A673 (cell line): ENCODE measurements around the gene MMEL1. TPM values are rescaled to one million over a fixed set of nuclear protein-coding genes. Genes with fewer than 3 reads are reported as not detected.

ENCODE experiments used
- BruUV-seq: library from RNA; stranded (reverse); fragments of 400-500 nt; replicated peaks from 2 replicates; lab custom pipeline; 2021; lab: Mats Ljungman, UMichigan
- CTCF ChIA-PET: fragments of 300-600 bp; sonication (Branson Sonifier 250); formaldehyde crosslinking; loops from one replicate; lab custom pipeline; 2022; ENCODE audit warnings: antibody characterized with exemption; lab: Charles Lee
- POLR2A ChIA-PET: fragments of 300-600 bp; sonication (Branson Sonifier 250); formaldehyde crosslinking; loops from one replicate; lab custom pipeline; 2022; ENCODE audit warnings: antibody characterized with exemption; ENCODE audit not compliant: low non-redundant PET; lab: Charles Lee
- DNase-seq: peaks from one replicate; pipeline ENCODE4 v3.0.0-alpha.2; 2015; ENCODE audit warnings: low spot score
- H3K27ac ChIP-seq: fragments of 200-600 bp; sonication (generic); 2 replicates; pipeline ENCODE4 v1.5.1; 2016; ENCODE audit warnings: mixed run types, low read depth, mild to moderate bottlenecking, mixed read lengths, antibody characterized with exemption, low read length; ENCODE audit not compliant: poor library complexity, severe bottlenecking
- H3K27me3 ChIP-seq: fragments of 200-600 bp; sonication (generic); replicated peaks from 2 replicates; pipeline ENCODE4 v1.6.1; 2017; ENCODE audit warnings: mixed run types, low read depth, mild to moderate bottlenecking, mixed read lengths, antibody characterized with exemption, low read length; ENCODE audit not compliant: insufficient read depth, poor library complexity
- H3K36me3 ChIP-seq: fragments of 200-600 bp; sonication (generic); 2 replicates; pipeline ENCODE4 v1.6.1; 2016; ENCODE audit warnings: mixed run types, mild to moderate bottlenecking, mixed read lengths, antibody characterized with exemption, low read length; ENCODE audit not compliant: insufficient read depth, poor library complexity, severe bottlenecking
- H3K4me1 ChIP-seq: fragments of 200-600 bp; sonication (generic); 2 replicates; pipeline ENCODE4 v1.6.1; 2017; ENCODE audit warnings: mixed run types, mild to moderate bottlenecking, mixed read lengths, antibody characterized with exemption, low read length; ENCODE audit not compliant: insufficient read depth, poor library complexity, severe bottlenecking
- H3K4me3 ChIP-seq: fragments of 200-600 bp; sonication (generic); 2 replicates; pipeline ENCODE4 v1.5.1; 2016; ENCODE audit warnings: low read depth, mixed run types, mild to moderate bottlenecking, mixed read lengths, low read length; ENCODE audit not compliant: poor library complexity, severe bottlenecking
- H3K9me3 ChIP-seq: fragments of 200-600 bp; sonication (generic); 2 replicates; pipeline ENCODE4 v1.6.1; 2016; ENCODE audit warnings: mixed run types, low read depth, mild to moderate bottlenecking, mixed read lengths, antibody characterized with exemption, low read length; ENCODE audit not compliant: poor library complexity, severe bottlenecking
- EZH2 ChIP-seq: fragments of 200-600 bp; sonication (generic); IDR thresholded peaks from 2 replicates; pipeline ENCODE4 v1.6.1; 2017; ENCODE audit warnings: borderline replicate concordance, low read depth, mild to moderate bottlenecking, mixed read lengths, antibody characterized with exemption, low read length; ENCODE audit not compliant: poor library complexity, severe bottlenecking
- intact Hi-C: fragments of 100-400 bp; cut with micrococcal nuclease; formaldehyde crosslinking; loops from one replicate; pipeline ENCODE4 v1.10.0; 2022; ENCODE audit not compliant: unreplicated experiment
- total RNA-seq: library from RNA; stranded (reverse); gene quantifications from 2 replicates; pipeline ENCODE4 v1.2.3, GENCODE V29; 2021
- TF ChIP-seq, protein P1 (sequence below): fragments of 300-800, 200-600 bp; sonication (generic); conservative IDR thresholded peaks from 2 replicates; pipeline ENCODE4 v1.5.1; 2017; ENCODE audit warnings: low read depth, mild to moderate bottlenecking, antibody characterized with exemption, low read length, moderate library complexity, mixed read lengths

Gene MMEL1
- total RNA-seq, 1 experiment from 2014 or later: not detected

DNA sequence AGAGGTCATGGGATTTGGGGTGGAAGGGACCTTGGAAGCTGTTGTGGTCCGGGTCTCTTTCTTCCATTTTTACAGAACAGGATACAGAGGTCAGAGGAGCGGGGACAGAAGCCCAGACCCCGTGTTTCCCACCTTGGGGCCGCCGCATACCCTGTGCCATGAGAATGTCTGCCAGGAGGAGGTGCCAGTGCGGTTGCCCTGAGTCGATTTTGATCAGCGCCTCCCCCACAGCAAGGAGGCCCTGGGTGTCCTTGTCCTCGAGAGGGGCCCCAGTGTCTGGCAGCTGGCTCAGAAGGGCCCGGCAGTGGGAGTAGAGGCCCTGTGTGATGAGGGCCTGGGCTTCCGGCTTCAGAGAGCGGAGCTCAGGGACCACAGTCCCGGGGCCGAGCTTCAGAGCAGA, 12.3 kb upstream of the MMEL1 start:
- TF ChIP-seq EZH2: no peak
- Histone ChIP-seq H3K4me1 (no peaks in the 10 kb centered on the region), H3K36me3 (no peaks in the 10 kb centered on the region), H3K27me3 (no peaks in the 10 kb centered on the region), H3K4me3 (no peak overlapping the region), H3K9me3 (peaks cover 16% of the 10 kb centered on the region), H3K27ac (no peak overlapping the region)
- CTCF ChIA-PET: no interaction called here
- intact Hi-C loops: no loop called here
- no TSS peak for BruUV-seq
- DNase-seq: no peak
- POLR2A ChIA-PET: no interaction called here

GRCh38 chr1:2644591-2645101, 11.8 kb upstream of the MMEL1 start:
- no peaks in the 10 kb centered on the region for H3K4me1 ChIP-seq
- TF ChIP-seq, protein P1, sequence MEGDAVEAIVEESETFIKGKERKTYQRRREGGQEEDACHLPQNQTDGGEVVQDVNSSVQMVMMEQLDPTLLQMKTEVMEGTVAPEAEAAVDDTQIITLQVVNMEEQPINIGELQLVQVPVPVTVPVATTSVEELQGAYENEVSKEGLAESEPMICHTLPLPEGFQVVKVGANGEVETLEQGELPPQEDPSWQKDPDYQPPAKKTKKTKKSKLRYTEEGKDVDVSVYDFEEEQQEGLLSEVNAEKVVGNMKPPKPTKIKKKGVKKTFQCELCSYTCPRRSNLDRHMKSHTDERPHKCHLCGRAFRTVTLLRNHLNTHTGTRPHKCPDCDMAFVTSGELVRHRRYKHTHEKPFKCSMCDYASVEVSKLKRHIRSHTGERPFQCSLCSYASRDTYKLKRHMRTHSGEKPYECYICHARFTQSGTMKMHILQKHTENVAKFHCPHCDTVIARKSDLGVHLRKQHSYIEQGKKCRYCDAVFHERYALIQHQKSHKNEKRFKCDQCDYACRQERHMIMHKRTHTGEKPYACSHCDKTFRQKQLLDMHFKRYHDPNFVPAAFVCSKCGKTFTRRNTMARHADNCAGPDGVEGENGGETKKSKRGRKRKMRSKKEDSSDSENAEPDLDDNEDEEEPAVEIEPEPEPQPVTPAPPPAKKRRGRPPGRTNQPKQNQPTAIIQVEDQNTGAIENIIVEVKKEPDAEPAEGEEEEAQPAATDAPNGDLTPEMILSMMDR: no peak
- TF ChIP-seq EZH2: no peak
- intact Hi-C loops: no loop called here
- DNase-seq: no peak
- H3K9me3 ChIP-seq: peaks cover 16% of the 10 kb centered on the region
- no peaks in the 10 kb centered on the region for H3K36me3 ChIP-seq
- H3K4me3 ChIP-seq: no peak overlapping the region
- ChIA-PET POLR2A (no interaction called here), CTCF (no interaction called here)
- H3K27me3 ChIP-seq: no peaks in the 10 kb centered on the region
- BruUV-seq: no TSS peak
- no peak overlapping the region for H3K27ac ChIP-seq

GRCh38 chr1:2644171-2644570, 11.4 kb upstream of the MMEL1 start:
- no TSS peak for BruUV-seq
- ChIA-PET CTCF (no interaction called here), POLR2A (no interaction called here)
- DNase-seq: no peak
- TF ChIP-seq, protein P1: no peak
- no peak for TF ChIP-seq EZH2
- Histone ChIP-seq H3K36me3 (no peaks in the 10 kb centered on the region), H3K27ac (no peak overlapping the region), H3K4me1 (no peaks in the 10 kb centered on the region), H3K4me3 (no peak overlapping the region), H3K27me3 (no peaks in the 10 kb centered on the region), H3K9me3 (peaks cover 16% of the 10 kb centered on the region)
- intact Hi-C loops: no loop called here
